SU-DHL-6 (cell line): Measurements from ENCODE around the gene MFSD6.

Source experiments
- CTCF ChIP-seq: fragments of 200-600 bp; sonication (generic); IDR thresholded peaks from one replicate; pipeline ENCODE4 v1.5.1; 2017; ENCODE audit warnings: antibody characterized with exemption, mild to moderate bottlenecking, low read length, moderate library complexity; ENCODE audit not compliant: insufficient read depth, poor library complexity, severe bottlenecking
- EZH2phosphoT487 ChIP-seq: fragments of 200-600 bp; sonication (generic), shearing (Covaris generic); conservative IDR thresholded peaks from 2 replicates; pipeline ENCODE4 v1.6.1; 2018; ENCODE audit warnings: mild to moderate bottlenecking, antibody characterized with exemption, low read length, moderate library complexity, mixed read lengths

- TF ChIP-seq CTCF (no peak), EZH2phosphoT487 (no peak)
Measured at GRCh38 chr2:190440113-190440512, 32.0 kb downstream of the MFSD6 start.
